HG03139 (cell line): ENCODE results near the gene JAK3.
"Not testable (repeated sequence)": the region's sequence is repeated elsewhere in the genome, so short reads cannot be mapped to it uniquely, and the experiment has no call there.

ENCODE experiments used
- ATAC-seq: cut with Tn5 transposase; IDR thresholded peaks from one replicate; pipeline ENCODE4 v1.9.1; 2021; ENCODE audit not compliant: unreplicated experiment

Gene JAK3

DNA sequence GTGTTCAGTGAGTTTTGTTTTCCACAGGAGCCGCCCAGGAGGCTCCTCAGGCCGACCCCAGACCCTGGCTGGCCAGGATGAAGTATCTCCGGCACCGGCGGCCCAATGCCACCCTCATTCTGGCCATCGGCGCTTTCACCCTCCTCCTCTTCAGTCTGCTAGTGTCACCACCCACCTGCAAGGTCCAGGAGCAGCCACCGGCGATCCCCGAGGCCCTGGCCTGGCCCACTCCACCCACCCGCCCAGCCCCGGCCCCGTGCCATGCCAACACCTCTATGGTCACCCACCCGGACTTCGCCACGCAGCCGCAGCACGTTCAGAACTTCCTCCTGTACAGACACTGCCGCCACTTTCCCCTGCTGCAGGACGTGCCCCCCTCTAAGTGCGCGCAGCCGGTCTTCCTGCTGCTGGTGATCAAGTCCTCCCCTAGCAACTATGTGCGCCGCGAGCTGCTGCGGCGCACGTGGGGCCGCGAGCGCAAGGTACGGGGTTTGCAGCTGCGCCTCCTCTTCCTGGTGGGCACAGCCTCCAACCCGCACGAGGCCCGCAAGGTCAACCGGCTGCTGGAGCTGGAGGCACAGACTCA lies 40.0 kb downstream of the JAK3 start:
- no peak for ATAC-seq

GRCh38 chr19:17806945-17807344 lies 40.8 kb downstream of the JAK3 start:
- no peak for ATAC-seq

DNA sequence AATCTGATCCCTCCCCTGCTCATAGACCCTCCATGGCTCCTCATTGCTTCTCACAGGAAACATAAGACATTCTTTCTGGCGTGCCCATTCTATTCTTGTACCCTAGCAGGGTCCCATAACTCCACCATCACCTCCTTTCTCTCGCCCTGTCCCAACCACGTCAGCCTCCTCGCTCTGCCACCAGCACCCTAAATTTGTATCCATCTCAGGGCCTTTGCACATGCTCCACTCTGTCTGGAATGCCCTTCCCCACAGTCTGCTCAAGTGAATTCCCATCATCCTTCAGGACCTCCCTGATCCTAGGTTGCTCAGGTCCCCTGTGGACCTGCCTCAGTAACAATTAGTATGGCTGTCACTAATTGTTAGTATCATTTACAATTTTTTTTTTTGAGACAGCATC lies 42.4 kb downstream of the JAK3 start:
- no peak for ATAC-seq

- ATAC-seq: no peak
Measured at GRCh38 chr19:17803264-17803896, 44.4 kb downstream of the JAK3 start.

GRCh38 chr19:17802137-17802858 lies 45.5 kb downstream of the JAK3 start:
- ATAC-seq: no peak

DNA sequence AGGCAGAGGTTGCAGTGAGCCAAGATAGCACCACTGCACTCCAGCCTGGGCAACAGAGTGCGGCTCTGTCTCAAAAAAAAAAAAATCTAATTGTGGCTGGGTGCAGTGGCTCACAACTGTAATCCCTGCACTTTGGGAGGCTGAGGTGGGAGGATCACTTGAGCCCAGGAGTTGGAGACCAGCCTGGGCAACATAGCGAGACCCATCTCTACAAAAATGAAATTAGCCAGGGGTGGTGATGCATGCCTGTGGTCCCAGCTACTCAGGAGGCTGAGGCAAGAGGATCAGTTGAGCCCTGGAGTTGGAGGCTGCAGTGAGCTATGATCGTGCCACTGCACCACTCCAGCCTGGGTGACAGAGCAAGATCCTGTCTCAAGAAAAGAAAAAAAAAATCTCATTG lies 49.2 kb downstream of the JAK3 start:
- ATAC-seq: not testable (repeated sequence)

GRCh38 chr19:17797424-17798201 lies 50.2 kb downstream of the JAK3 start:
- ATAC-seq: no peak

DNA sequence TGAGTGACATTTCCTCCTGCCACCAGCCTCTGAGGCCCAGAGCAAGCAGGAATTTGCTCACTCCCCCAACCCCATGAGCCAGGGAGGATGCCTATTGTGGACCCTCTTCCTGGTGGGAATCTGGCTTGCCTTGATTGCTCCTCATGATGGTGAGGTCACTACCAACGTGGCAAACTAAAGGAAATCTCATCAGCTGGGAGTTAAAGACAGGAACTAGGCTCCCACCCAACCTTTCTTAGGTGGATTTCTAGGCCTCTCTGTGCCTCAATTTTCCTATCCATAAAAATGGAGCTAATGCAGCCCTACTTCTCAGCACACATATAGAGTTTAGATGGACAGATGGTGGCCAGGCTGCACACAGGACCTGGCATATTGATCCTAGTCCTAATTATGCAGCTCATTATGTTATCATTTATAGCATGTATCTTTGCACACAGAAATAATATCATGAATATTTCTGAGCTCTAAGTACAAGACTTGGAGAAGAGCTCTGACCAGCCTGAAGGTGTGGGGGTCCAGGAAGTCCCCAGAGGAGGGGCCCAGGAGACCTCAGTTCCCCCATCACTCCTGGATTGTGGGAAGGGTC lies 50.9 kb downstream of the JAK3 start:
- ATAC-seq: no peak

GRCh38 chr19:17796013-17796837 lies 51.6 kb downstream of the JAK3 start:
- ATAC-seq: no peak

DNA sequence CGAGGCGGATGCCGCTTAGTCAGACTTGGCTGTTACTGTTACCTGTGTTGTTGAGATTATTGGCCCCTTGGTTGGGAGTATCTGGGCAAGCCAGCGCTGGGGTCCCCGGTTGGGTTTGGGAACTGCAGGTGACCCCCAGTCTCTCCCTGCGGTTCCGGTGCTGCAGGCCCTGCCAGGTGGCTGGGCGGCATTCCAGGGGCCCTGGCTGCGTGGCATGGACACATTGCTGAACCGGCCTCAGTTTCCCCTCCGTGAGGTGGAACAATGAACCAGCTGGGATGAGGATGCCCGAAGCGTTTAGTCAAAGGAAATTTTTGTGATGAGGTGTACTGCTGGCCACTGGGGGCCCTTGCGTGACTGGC lies 52.3 kb downstream of the JAK3 start:
- ATAC-seq: no peak

GRCh38 chr19:17794731-17795494 lies 52.9 kb downstream of the JAK3 start, which contains the start of gene B3GNT3:
TSS of gene B3GNT3 (plus strand) at chr19:17795138. CDS start at chr19:17807808, 12,670 bp downstream.
- ATAC-seq: no peak

GRCh38 chr19:17794412-17794730 lies 53.4 kb downstream of the JAK3 start:
- no peak for ATAC-seq

GRCh38 chr19:17790059-17790780 lies 57.6 kb downstream of the JAK3 start:
- ATAC-seq: no peak

- no peak for ATAC-seq
Measured at GRCh38 chr19:17788632-17789031, 59.1 kb downstream of the JAK3 start.

DNA sequence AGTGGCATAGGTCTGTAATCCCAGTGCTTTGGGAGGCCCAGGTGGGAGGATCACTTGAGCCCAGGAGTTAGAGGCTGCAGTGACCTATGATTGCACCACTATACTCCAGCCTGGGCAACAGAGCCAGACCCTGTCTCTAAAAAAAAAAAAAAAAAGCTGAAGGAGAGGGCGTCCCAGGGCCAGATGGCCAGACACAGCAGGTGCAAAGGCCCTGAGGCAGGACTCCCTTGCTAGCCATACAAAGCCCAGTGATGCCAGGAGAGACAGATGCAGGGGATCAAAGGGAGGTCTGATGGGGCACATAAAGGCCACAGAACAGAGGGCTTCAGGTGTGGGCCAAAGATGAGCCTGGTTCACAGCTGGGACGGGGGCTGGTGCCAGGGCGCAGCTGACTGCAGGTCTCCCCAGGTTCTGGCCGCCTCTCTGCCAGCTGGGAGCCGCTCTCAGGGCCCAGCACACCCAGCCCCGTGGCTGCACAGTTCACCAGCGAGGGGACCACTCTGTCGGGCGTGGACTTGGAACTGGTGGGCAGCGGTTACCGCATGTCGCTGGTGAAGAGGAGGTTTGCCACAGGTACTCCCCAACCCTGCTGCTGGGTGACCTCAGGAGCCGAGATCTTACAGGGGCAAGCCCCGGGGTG lies 60.4 kb downstream of the JAK3 start:
- no peak for ATAC-seq

- ATAC-seq: no peak
Measured at GRCh38 chr19:17784201-17785008, 63.4 kb downstream of the JAK3 start.

DNA sequence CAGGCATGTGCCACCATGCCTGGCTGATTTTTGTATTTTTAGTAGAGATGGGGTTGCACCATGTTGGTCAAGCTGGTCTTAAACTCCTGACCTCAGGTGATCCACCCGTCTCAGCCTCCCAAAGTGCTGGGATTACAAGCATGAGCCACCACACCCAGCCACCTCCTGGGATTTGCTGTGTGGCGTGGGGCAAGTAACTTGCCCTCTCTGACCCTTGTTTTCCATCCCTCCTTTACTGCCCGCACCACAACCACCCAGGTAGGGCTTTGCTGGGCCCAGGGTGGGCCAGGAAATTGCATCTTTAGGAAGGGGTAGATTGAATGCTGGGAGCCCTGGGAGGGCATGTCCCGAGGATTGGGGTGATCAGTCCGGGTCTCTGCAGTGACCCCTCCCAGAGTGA lies 64.1 kb downstream of the JAK3 start:
- not testable (repeated sequence) for ATAC-seq

GRCh38 chr19:17780781-17781180 lies 67.0 kb downstream of the JAK3 start:
- no peak for ATAC-seq
